CD14-positive monocyte (primary cell): Measurements from ENCODE around the gene LENG9. TPM values are rescaled to one million over a fixed set of nuclear protein-coding genes. Genes with fewer than 3 reads are reported as not detected.

Experiments
- DNase-seq, 3 donors: peaks; one replicate each; pipeline ENCODE4 v3.0.0-alpha.2; 2011 to 2022
- H2AFZ ChIP-seq: 2 replicates; pipeline ENCODE4 v1.6.0; 2012; ENCODE audit warnings: mild to moderate bottlenecking, low read depth, low read length, inconsistent platforms; ENCODE audit not compliant: insufficient read depth, poor library complexity, severe bottlenecking
- H3K27ac ChIP-seq, 2 donors: 1 replicate in 1 of 2; 2 replicates in 1 of 2; pipeline ENCODE4 v1.5.1; 2012 to 2013; ENCODE audit warnings: low read length in 2 of 2, control low read depth in 1 of 2, inconsistent platforms in 1 of 2, low read depth in 1 of 2, mild to moderate bottlenecking in 1 of 2
- H3K27me3 ChIP-seq, 2 donors: one replicate each; pipeline versions ENCODE4 v1.6.0 to v1.6.1; 2011 to 2013; ENCODE audit warnings: low read length in 2 of 2; ENCODE audit not compliant: control insufficient read depth in 2 of 2, insufficient read depth in 2 of 2
- H3K36me3 ChIP-seq, 2 donors: replicated peaks in 1 of 2; 1 replicate in 1 of 2; 2 replicates in 1 of 2; pipeline versions ENCODE4 v1.5.1 to v1.6.1; 2012 to 2013; ENCODE audit warnings: low read length in 2 of 2, control low read depth in 1 of 2, inconsistent platforms in 1 of 2, mild to moderate bottlenecking in 1 of 2; ENCODE audit not compliant: insufficient read depth in 2 of 2, control insufficient read depth in 1 of 2
- H3K4me1 ChIP-seq, 2 donors: 1 replicate in 1 of 2; 2 replicates in 1 of 2; pipeline versions ENCODE4 v1.5.1 to v1.6.1; 2012 to 2013; ENCODE audit warnings: low read length in 2 of 2, control low read depth in 1 of 2, inconsistent platforms in 1 of 2, mild to moderate bottlenecking in 1 of 2, moderate library complexity in 1 of 2; ENCODE audit not compliant: insufficient read depth in 2 of 2, control insufficient read depth in 1 of 2
- H3K4me2 ChIP-seq: replicated peaks from 2 replicates; pipeline ENCODE3; 2012; ENCODE audit warnings: low read length, moderate library complexity, mild to moderate bottlenecking; ENCODE audit not compliant: poor library complexity, severe bottlenecking; ENCODE audit errors: extremely low read depth
- H3K4me3 ChIP-seq, 3 experiments: fragments of 200-600 bp in 1 of 3; sonication (generic) in 1 of 3; replicated peaks in 1 of 3; 1 replicate in 2 of 3; 2 replicates in 1 of 3; pipeline ENCODE4 v1.5.1; 2011 to 2013; ENCODE audit warnings: low read length in 3 of 3, mild to moderate bottlenecking in 3 of 3, control low read depth in 2 of 3, low read depth in 2 of 3, inconsistent platforms in 1 of 3, moderate library complexity in 1 of 3
- H3K79me2 ChIP-seq: 2 replicates; pipeline ENCODE4 v1.6.0; 2012; ENCODE audit warnings: mild to moderate bottlenecking, control low read depth, inconsistent platforms, low read length, moderate library complexity; ENCODE audit not compliant: insufficient read depth
- H3K9ac ChIP-seq: 2 replicates; pipeline ENCODE4 v1.6.0; 2017; ENCODE audit warnings: low read length, mild to moderate bottlenecking; ENCODE audit not compliant: insufficient read depth, poor library complexity, severe bottlenecking
- H3K9me3 ChIP-seq, 2 donors: replicated peaks in 1 of 2; 1 replicate in 1 of 2; 2 replicates in 1 of 2; pipeline versions ENCODE4 v1.5.1 to v1.6.1; 2012 to 2013; ENCODE audit warnings: low read length in 2 of 2, control low read depth in 1 of 2; ENCODE audit not compliant: control insufficient read depth in 1 of 2, insufficient read depth in 1 of 2
- H4K20me1 ChIP-seq: 2 replicates; pipeline ENCODE4 v1.6.0; 2012; ENCODE audit warnings: mild to moderate bottlenecking, low read length, control low read depth, moderate library complexity; ENCODE audit not compliant: insufficient read depth
- H3K27ac Mint-ChIP-seq, 7 donors: one replicate each; pipeline ENCODE4 v1.8.0; 2020; ENCODE audit warnings: mild to moderate bottlenecking in 7 of 7, mixed read lengths in 7 of 7, moderate library complexity in 6 of 7, inconsistent platforms in 2 of 7
- H3K27me3 Mint-ChIP-seq, 3 donors: one replicate each; pipeline ENCODE4 v1.8.0; 2021 to 2022; ENCODE audit warnings: low read depth in 3 of 3, mild to moderate bottlenecking in 3 of 3, mixed read lengths in 3 of 3, moderate library complexity in 3 of 3, inconsistent platforms in 1 of 3
- H3K36me3 Mint-ChIP-seq, 2 donors: one replicate each; pipeline ENCODE4 v1.8.0; 2020; ENCODE audit warnings: mixed read lengths in 2 of 2, inconsistent platforms in 1 of 2, mild to moderate bottlenecking in 1 of 2
- H3K4me1 Mint-ChIP-seq: one replicate; pipeline ENCODE4 v1.8.0; 2020; ENCODE audit warnings: mild to moderate bottlenecking, mixed read lengths
- H3K4me3 Mint-ChIP-seq, 2 donors: one replicate each; pipeline ENCODE4 v1.8.0; 2020; ENCODE audit warnings: mild to moderate bottlenecking in 2 of 2, mixed read lengths in 2 of 2, moderate library complexity in 1 of 2
- H3K9me3 Mint-ChIP-seq, 7 donors: one replicate each; pipeline ENCODE4 v1.8.0; 2020 to 2022; ENCODE audit warnings: mixed read lengths in 7 of 7, mild to moderate bottlenecking in 6 of 7, moderate library complexity in 6 of 7, inconsistent platforms in 2 of 7
- CTCF ChIP-seq: fragments of 200-600 bp; IDR thresholded peaks from one replicate; pipeline ENCODE4 v1.8.0; 2022; ENCODE audit warnings: antibody characterized with exemption, mild to moderate bottlenecking
- WGBS: methylation state at CpG from one replicate; pipeline ENCODE4 v1.1.5; 2013; ENCODE audit warnings: missing lambda C conversion rate; ENCODE audit not compliant: insufficient coverage; 5-methylcytosine and 5-hydroxymethylcytosine counted together
- intact Hi-C, 2 donors: fragments of 100-400 bp; cut with micrococcal nuclease; formaldehyde crosslinking; loops; one replicate each; pipeline versions ENCODE4 v1.15.0 to v1.15.1; 2023
- polyA plus RNA-seq, 3 donors: library from polyadenylated mRNA; depleted of rRNA in 1 of 3; unstranded in 2 of 3; stranded (reverse) in 1 of 3; fragments of 300-500 nt in 2 of 3; fragments of >200 nt in 1 of 3; fragmentation: Illumina TruSeq in 2 of 3; gene quantifications; 1 replicate in 2 of 3; 2 replicates in 1 of 3; pipeline ENCODE4 v1.2.3, GENCODE V29; 2012 to 2021

LENG9 gene
- polyA plus RNA-seq, 3 donors, result 0.15 to 2.0 TPM; not detected in 1

GRCh38 chr19:54424201-54424600, 39.4 kb downstream of the LENG9 start:
- TF ChIP-seq CTCF, result no peak
- intact Hi-C loops, result no loop called here
- Mint-ChIP-seq H3K27me3 (peaks cover 20 to 58% (median 39%) of the 10 kb centered on the region in 3 donors), H3K9me3 (peaks cover 0 to 8% (median 2%) of the 10 kb centered on the region in 7 donors), H3K36me3 (no peaks in the 10 kb centered on the region), H3K4me1 (no peaks in the 10 kb centered on the region), H3K27ac (peak overlapping the region in 1 of 7 donors; percentile 26), H3K4me3 (no peak overlapping the region)
- WGBS, result 90% methylated on average over 9 of the region's 14 CpGs
- Histone ChIP-seq H3K4me2 (no peak overlapping the region), H3K79me2 (no peaks in the 10 kb centered on the region), H3K27ac (no peak overlapping the region), H2AFZ (no peak overlapping the region), H3K4me3 (no peak overlapping the region), H3K9me3 (no peaks in the 10 kb centered on the region), H3K27me3 (peaks cover 0 to 30% of the 10 kb centered on the region in 2 donors), H3K9ac (no peak overlapping the region), H3K36me3 (no peaks in the 10 kb centered on the region), H4K20me1 (no peaks in the 10 kb centered on the region), H3K4me1 (no peaks in the 10 kb centered on the region)
- DNase-seq, result no peak

- no peak for DNase-seq
- Histone ChIP-seq H3K4me3 (no peak overlapping the region), H3K27me3 (peaks cover 0 to 44% of the 10 kb centered on the region in 2 donors), H3K36me3 (no peaks in the 10 kb centered on the region), H3K27ac (no peak overlapping the region), H3K9ac (no peak overlapping the region), H3K79me2 (no peaks in the 10 kb centered on the region), H4K20me1 (no peaks in the 10 kb centered on the region), H2AFZ (no peak overlapping the region), H3K4me2 (no peak overlapping the region), H3K9me3 (no peaks in the 10 kb centered on the region), H3K4me1 (peaks cover 12 to 15% of the 10 kb centered on the region in 2 donors)
- H3K27me3 Mint-ChIP-seq, result peaks cover 28 to 63% (median 35%) of the 10 kb centered on the region in 3 donors
- peaks cover 0 to 10% (median 3%) of the 10 kb centered on the region in 7 donors for H3K9me3 Mint-ChIP-seq
- no peak overlapping the region for H3K27ac Mint-ChIP-seq
- TF ChIP-seq CTCF, result no peak
- 95% methylated on average over 19 of the region's 20 CpGs for WGBS
- H3K4me3 Mint-ChIP-seq, result peak overlapping the region in 1 of 2 donors; percentile 30
- peaks cover 11% of the 10 kb centered on the region for H3K4me1 Mint-ChIP-seq
- peaks cover 0 to 4% of the 10 kb centered on the region in 2 donors for H3K36me3 Mint-ChIP-seq
- intact Hi-C loops, result no loop called here
These were observed 41.4 kb downstream of the LENG9 start for GRCh38 chr19:54422136-54422535.
